ENCODE measurements around the gene CPZ.

CPZ gene

GRCh38 chr4:8581094-8581861, 11.3 kb upstream of the CPZ start:
- DNase-seq (ENCODE audit: low spot score): no peak

GRCh38 chr4:8582016-8582415, 10.5 kb upstream of the CPZ start:
- DNase-seq (ENCODE audit: low spot score): no peak

- no peak for DNase-seq (ENCODE audit: low spot score)
Observed at GRCh38 chr4:8582436-8582835, 10.1 kb upstream of the CPZ start.

- no peak for DNase-seq (ENCODE audit: low spot score)
Observed at GRCh38 chr4:8582941-8583654, 9.5 kb upstream of the CPZ start.

GRCh38 chr4:8583655-8584025, 8.9 kb upstream of the CPZ start:
- no peak for DNase-seq (ENCODE audit: low spot score)

GRCh38 chr4:8585186-8585585, 7.4 kb upstream of the CPZ start:
- no peak for DNase-seq (ENCODE audit: low spot score)

GRCh38 chr4:8585721-8586212, 6.8 kb upstream of the CPZ start:
- no peak for DNase-seq (ENCODE audit: low spot score)

- DNase-seq (ENCODE audit: low spot score): no peak
Observed at GRCh38 chr4:8586246-8586645, 6.3 kb upstream of the CPZ start.

- DNase-seq (ENCODE audit: low spot score): no peak
Observed at GRCh38 chr4:8586671-8587468, 5.7 kb upstream of the CPZ start.

- no peak for DNase-seq (ENCODE audit: low spot score)
Observed at GRCh38 chr4:8587469-8588195, 4.9 kb upstream of the CPZ start.

GRCh38 chr4:8588196-8588470, 4.4 kb upstream of the CPZ start:
- DNase-seq (ENCODE audit: low spot score): no peak

- DNase-seq (ENCODE audit: low spot score): no peak
Observed at GRCh38 chr4:8589336-8589735, 3.2 kb upstream of the CPZ start.

GRCh38 chr4:8589823-8590545, 2.6 kb upstream of the CPZ start:
- peak; percentile 44 for DNase-seq (ENCODE audit: low spot score)

- DNase-seq (ENCODE audit: low spot score): no peak
Observed at GRCh38 chr4:8590546-8590880, 2.1 kb upstream of the CPZ start.

GRCh38 chr4:8591114-8591513, 1.5 kb upstream of the CPZ start:
- DNase-seq (ENCODE audit: low spot score): no peak

- no peak for DNase-seq (ENCODE audit: low spot score)
Observed at GRCh38 chr4:8591626-8592365, 769 bp upstream of the CPZ start.

- DNase-seq (ENCODE audit: low spot score): no peak
Observed at GRCh38 chr4:8593264-8594096, 915 bp downstream of the CPZ start.

GRCh38 chr4:8594097-8595038, 1.8 kb downstream of the CPZ start:
- peak; percentile 86 for DNase-seq (ENCODE audit: low spot score)
